Activated CD8-positive, alpha-beta memory T cell treated with anti-CD3 and anti-CD28 coated beads for 1 hour (primary cell): ENCODE data around the gene CDK4.

ENCODE experiments used
- DNase-seq, 2 donors: peaks; one replicate each; pipeline ENCODE4 v3.0.0-alpha.2; 2020; ENCODE audit warnings: low read depth in 1 of 2; ENCODE audit errors: extremely low read depth in 1 of 2

The CDK4 gene

DNA sequence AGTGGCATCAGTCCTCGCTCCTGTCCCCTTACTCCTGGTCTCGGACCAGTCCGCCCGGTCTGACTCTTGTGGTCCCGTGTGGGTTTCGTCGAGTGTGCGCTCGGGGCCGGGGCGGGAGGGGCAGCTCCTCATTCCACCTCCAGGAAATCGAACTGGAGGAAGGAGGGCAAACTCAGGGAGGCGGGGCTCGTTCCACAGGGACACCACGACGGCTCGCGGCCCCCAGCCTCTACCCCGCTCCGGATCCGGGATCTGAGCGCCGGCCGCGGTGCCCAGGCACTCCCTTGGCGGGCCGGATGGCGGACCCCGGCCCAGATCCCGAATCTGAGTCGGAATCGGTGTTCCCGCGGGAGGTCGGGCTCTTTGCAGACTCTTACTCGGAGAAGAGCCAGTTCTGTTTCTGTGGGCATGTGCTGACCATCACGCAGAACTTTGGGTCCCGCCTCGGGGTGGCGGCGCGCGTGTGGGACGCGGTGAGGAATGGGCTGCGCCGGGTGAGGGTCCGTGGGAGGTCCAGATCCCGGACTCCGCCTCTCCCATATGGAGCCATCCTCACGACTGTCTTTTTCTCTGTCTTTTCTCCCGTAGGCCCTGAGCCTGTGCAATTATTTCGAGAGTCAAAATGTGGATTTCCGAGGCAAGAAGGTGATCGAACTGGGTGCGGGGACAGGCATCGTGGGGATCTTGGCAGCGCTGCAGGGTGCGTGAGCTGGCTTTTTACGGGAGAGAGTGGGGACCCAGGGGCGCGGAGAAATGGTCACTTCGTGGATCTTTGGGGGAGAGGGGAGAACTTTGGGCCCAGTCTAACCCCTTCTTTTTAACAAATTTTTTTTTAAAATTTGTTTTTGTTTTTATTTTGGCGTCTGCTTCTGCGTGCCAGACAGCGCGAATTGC, 20.6 kb upstream of the CDK4 start, which contains the start of gene EEF1AKMT3:
Gene EEF1AKMT3 (plus strand): TSS at position 186 of the 894 bp plus-strand sequence. CDS start 111 bp downstream, at position 297.
- DNase-seq: no peak

DNA sequence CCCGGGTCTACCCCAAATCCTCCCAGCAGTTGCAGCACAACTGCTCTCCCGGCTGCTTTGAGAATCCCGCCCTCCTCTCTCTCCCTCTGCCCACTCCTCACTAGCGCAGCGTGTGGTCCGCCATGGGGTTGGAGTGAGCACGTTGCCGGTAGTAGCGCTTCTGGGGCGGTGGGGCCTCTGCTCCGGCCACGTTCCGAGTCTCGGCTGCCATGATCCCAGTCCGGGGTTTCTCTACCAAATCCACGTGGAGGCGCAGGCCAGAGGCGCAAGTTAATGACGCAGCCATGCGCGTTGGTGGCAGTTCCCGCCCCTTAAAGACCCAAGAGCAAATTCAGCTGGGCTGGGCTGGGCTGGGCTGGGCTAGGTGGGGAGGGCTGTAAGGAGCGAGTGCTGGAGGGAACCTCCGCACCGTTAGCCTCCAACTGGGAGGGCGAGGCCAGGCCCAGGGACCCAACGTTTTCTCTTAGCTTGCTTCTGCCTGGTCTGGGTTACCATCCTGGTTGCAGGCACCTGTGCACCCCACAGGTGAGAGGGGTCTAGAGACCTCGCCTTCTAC, 19.8 kb upstream of the CDK4 start, which contains the start of gene METTL1:
Gene METTL1 (minus strand): TSS at position 233 of the 556 bp plus-strand sequence. CDS start 22 bp downstream, at position 211.
- DNase-seq: peak; percentile 70 to 77

DNA sequence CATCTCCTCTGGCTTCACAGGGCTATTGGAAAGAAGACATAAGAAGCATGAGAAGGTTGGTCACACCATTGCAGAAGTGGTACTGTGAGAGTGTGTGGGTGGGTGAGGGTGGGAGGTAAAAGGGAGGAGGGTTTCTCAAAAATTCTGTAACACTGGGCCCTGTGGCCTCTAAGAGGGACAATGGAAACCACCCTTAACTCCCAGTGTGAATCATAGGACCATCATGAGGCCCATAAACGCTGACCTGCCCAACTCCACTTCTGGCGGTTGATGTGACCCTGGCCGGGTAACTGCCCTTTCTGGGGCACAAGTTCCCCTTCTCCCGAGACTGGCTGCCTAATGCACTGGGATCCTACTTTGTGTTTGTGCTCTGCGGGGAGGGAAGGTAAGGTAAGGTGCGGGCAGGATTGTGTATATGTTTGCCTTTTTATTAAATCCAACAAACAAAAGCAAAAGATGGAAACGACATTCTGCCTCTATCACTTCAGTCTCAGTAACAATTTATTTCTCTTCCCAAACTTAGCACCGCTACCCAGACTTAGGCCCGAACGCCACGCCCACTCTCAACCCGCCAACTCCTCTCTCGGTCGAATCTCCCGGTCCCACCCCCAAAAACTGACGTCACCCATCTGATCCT, 19.2 kb upstream of the CDK4 start:
- DNase-seq: peak in 1 of 2 donors; percentile 68

DNA sequence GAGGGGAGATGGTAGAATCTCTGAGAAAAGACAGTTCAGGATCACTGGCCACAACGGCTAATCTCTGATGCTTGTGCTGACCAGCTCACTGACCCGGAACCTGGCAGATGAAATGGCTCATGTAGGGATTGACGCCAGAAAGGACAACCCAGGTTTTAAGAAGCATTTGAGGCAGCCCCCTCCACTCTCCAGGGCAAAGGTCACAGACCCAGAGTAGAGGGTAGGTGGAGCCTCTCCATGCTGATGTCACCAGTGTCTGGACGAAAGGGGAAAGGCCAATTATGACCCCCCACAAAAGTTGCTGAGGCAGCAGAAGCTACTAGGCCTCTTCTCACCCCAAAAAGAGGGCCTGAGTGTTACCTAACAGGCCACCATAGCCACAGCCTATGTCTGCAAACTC, 18.6 kb upstream of the CDK4 start:
- no peak for DNase-seq

DNA sequence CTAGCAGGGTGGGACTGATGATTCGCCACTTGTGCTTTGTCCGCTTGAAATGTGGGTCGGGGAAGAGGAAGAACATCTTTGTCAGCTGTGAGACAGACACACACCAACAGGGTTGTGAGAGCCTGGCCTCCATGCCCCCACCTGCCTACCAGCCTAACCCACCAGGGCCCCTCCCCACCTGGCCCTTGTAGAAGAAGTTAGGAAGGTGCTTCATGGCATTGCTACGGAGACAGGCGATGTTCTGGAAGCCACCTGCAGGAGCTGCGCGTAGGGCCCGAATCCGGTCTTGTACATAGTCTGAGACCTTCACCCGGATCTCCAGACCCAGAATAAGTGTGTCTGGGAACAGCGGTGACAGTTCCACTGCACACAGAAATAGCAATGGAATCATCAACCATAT, 17.5 kb upstream of the CDK4 start:
- DNase-seq: no peak

DNA sequence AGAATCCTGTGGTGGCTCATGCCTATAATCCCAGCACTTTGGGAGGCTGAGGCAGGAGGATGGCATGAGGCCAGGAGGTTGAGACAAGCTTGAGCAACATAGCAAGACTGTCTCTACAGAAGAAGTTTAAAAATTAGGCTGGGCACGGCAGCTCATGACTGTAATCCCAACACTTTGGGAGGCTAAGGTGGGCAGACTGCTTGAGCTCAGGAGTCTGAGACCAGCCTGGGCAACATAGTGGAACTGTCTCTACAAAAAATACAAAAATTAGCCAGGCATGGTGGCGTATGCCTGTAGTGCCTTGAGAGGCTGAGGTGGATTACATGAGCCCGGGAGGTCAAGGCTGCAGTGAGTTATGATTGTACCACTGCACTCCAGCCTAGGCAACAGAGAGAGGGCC, 15.8 kb upstream of the CDK4 start:
- DNase-seq: no peak

DNA sequence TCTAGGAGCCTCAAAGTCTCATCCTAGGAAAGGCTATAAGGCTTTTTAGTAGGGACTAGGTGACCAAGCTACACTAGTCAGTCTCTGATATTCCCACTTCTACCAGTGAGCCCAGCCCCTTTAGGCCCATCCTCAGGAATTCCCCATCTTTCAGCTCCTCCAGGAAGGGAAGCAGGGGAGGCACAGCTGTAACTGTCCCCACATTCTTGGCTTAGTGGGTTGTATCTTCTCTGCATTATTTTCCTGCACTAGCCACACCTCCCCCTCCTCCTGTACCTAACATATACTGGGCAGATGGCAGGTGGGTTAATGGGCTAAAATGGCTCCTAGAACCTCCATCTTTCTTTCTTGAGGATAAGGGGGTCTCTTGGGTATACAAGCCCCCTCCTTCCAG, 15.2 kb upstream of the CDK4 start:
- no peak for DNase-seq

DNA sequence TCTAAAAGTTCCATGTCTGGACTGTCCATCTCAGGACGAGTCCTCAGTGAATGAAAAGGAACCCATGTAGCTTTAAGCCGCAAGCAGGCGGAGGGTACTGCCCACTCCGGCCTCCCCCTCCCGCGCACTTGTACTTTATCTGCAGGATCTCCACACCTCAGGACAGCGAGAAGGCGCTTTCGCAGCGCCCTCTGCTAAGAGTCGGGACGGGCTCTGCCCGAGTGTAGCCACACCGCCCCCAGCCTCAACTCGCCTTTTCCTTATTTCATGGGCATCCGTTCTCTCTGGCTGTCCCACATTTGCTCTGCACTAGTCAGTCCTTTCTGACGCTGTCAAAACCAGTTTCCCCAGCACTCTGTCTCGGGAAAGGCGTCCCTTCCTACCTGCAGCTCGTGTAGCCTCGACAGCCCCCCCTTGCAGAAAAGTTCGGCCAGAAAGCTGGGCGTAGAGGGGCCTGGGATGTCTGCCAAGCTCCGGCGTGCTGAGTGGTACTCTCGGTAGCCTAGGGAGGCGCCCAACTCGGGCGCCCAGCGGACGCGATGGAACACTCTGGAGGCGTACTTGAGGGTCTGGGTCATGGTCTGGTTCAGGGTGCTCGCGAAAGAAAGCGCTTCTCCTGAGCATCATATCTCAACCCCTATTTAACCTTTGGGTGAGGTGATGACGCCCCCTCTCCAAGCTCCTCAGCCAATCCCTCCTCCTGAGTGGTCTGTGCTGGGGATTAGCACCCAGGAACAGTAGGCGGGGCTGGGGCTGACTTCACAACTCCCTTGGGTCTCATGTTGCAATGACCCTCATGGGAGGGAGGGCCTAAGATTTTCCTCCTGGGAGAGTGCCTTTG, 14.6 kb upstream of the CDK4 start, which contains the start of gene CYP27B1:
Gene CYP27B1 (minus strand): TSS at position 615 of the 841 bp plus-strand sequence. CDS start 37 bp downstream, at position 578.
- no peak for DNase-seq

DNA sequence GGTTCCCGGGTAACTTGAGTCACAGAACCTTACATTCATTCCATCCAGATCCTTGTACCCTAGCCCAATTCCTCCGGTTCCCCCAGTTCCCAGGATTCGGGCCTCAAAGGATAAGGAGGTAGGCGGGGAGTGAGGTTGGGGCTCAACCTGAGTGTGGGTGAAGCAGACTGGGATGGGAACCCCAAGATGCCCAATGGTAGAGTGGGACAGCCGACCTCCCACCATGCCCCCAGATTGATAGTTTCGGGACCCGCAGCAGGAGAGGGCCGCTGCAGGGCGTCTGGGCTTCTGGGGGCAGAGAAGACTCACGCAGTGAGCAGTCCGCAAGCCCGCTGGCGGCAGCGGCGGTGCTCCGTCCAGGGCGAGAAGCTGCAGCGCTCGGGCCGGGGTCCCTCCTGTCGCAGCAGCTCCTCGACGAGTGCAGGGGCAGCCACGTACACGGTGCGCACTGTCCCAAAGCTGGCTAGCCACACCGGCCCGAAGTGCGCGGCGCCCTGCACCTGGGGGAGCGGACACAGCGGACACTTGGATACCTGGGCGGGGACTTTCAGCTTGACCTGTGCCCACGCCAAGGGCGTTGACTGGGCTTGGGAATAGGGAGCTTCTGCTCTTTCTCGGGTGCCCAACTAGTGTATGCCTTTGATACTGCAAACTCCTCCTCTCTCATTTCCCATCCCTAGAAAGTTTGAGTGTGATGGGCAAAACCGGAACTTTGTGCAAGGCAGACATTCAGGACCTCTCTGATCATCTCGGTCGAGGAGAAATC, 13.8 kb upstream of the CDK4 start:
- no peak for DNase-seq

DNA sequence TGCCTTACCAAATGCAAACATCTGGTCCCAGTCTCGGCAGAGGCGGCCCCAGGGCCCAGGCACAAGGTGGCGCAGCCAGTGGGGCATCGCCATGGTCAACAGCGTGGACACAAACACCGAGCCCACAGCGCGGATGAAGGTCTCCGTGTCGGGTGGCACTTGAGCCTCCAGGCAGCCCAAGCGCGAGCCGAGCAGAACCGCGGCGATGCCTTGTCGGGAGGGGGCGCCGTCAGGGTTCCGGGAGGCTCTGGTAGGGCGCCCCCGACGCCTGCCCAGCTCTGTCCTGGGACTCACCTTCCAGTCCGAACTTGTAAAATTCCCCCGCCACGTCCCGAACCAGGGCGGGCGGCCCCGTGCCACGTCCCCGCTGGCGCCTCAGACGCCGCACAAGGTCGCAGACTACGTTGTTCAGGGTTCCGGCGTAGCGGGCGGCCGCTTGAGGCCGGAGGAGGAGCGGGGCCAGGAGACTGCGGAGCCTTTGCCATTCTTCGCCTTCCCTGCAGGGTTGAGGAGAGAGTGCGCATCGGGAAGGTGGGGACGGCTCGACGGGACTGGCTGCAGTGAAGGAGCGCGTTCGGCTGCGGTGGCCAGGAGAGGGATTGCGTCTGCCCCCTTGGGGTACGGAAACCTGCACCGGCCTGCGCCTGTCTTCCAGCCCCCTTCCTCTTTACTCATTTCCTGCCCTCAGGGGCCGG, 13.0 kb upstream of the CDK4 start:
- no peak for DNase-seq

DNA sequence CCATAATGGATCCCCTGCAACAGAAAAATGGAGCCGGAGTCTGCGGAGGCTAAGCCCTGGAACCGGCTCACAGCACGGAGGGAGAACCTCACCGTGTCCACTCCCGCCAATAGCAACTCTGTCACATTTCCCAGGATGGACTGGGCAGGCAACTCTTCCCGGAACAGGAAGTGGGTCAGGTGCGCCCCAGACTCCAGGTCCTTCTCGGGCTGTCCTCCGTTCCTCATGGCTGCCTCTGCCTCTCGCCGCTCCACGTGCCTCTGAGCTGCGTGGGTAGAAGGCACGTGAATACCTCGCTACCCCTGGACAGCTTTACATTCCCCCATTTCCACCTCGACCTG, 12.5 kb upstream of the CDK4 start:
- no peak for DNase-seq

DNA sequence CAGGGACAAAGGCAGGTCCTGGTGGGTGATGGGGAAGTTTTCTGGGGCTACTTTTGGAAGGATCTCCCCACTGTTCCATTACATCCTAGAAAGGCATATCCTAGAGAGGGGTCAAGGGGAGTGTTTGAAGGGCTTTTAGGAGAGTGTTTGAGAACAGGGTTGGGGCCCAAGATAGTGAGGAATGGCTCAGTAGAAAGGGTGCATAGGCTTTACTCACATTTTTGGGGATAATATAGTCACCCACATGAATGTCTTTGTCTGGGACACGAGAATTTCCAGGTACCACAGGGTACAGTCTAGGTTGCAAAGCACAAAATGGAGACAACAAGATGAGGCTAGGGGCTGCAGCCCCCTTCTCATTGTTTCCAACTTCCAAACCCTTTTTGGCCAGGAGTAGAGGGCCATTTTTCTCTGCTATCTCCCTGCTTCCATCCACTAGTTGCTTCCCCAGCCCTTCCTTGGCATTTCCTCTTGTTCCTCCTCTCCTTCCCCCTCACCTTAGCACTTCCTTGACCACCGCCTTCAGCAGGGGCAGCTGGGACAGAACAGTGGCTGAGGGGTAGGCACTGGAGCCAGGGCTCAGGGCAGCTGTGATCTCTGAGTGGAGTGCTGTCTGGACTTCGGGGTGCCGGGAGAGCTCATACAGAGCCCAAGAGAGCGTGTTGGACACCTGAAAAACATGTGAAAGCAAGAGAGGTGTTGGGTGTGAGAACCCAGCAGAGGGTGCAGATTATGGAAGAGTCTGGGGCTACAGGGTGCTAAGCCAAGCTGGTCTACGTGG, 12.0 kb upstream of the CDK4 start:
- DNase-seq: no peak

DNA sequence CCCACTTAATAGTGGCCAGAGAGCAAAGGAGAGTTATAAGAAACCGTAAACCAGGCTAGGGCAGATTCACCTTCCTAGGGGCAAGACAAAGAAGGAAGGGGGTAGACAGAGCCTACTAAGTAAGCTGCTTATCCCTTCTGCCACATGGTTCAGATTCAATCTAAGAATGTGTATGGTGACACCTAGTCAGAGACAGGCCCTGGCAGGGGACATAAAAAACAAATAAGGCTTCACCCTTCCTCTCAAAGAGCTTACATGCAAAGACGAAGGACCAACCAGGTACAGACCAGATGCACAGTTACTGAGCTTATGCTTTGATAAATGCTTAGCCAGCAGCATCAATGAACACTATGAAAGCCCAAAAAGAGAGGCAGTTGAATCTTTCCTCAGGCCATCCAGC, 10.4 kb upstream of the CDK4 start:
- DNase-seq: no peak

DNA sequence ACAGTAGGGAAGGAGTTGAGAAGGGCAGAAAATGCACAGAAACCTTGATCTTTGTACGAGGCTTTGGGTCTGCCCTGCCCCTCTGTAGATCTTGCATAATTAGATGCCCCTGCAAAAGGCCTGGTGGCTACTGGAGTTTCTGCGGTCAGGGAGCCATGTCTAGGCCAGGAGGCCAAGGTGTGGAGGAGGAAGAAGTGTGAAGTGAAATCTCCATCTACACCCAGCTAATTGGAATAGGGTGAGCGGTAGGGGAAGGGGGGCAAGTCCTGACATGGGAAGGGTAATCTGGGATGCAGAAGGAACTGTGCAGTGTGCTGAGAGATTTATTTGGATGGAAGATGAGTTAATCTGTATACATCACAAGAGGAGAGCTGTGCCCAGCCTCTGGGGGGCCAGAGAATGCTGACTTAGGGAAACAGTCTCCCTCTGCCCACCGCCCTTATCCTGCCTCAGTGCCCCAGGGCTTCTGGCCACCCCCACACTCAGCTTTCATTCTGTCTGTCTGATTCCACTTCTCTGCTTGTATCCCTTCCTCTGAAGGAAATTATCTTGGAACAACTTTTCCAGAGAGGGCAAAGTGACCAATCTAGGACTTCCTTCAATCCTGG, 9.4 kb upstream of the CDK4 start:
- no peak for DNase-seq

DNA sequence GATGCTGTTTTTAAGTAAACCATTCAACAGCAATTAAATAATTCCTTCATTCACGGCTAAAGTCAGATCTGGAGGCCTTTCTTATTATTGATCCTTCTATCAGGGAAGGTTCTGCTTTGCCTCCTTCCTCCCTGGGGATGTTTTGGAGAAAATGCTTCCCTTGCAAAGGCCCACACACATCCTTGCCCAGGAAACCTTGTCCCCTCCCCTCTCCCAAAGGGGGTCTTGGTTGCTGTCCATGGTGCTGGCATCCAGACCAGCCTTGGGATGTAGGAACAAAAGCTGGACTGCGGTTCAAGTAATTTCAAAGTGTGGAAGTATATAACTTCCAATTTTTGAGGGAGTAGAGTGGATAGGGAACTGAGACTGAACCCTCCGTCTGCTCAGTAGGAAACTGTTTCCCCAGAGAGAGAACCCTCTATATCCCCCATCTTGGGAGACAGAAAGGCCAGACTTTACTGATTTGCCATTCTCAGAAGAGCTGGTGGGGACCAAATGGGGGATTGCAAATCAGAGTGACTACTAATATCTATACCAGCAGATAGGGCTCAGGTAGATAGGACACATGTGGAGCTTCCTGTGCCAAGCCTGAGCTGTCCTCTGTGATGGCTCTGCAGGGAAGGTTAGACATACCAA, 8.4 kb upstream of the CDK4 start:
- no peak for DNase-seq

DNA sequence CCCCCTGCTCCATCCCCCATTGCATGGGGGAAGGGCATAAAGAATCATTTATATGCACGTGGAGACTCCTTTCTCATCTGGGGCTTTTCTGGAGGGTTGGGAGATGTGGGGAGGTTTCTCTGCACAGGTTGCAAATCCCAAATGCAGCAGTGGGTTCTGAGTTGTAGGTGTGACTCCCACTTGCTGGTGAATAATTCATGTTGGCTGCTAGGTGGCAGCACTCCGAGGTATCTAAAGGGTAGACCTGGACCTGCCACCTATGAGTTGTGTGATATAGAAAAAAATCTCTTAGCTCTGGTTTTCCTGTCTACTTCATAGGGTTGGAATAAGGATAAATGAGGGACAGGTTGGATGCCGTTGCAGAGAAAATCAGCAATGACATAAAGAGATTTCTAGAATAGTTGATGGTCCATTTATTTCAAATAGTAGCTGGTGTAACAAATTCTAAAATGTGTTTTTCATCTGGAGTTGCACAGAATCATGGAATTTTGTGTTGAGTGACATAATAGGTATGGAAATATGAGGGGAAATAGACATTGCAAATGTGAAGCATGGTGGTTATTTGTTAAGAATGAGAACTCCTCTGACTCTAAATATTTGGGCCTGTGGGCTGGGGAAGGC, 7.4 kb upstream of the CDK4 start:
- DNase-seq: no peak

DNA sequence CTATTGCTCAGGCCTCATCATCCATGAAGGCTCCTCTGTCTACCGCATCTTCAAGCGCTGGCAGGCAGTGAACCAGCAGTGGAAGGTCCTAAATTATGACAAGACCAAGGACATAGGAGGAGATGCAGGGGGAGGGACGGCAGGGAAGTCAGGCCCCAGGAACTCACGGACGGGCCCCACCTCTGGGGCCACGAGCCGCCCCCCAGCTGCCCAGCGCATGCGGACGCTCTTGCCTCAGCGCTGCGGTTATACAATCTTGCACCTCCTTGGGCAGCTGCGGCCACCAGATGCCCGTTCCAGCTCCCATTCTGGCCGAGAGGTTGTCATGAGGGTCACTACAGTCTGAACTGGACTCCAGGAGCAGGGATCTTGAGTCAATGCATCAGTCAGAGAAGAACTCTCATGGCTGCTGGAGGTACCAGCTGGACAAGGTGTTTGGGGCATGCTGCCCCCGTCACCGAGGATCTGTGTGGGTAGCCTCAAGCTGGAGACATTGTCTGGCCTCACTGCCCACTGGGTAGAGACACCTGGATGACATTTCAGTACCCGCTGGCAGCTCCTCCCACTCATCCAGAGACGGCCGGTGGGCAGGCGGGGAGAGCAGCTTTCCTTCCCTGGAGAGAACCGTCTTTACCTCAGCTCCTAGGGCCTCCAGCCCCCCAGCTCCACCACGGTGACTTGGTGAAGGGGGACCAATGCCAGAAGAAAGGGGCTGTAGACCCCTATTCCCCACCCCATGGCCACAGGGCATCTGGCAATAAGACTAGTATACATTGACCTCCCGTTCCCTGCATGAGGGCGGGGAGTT, 6.6 kb upstream of the CDK4 start:
- DNase-seq: no peak
